NT2/D1 (cell line): ENCODE results near the gene SLC8A1.

Source experiments
- DNase-seq: peaks from one replicate; pipeline ENCODE4 v3.0.0-alpha.2; 2011; ENCODE audit warnings: low read depth, low spot score
- H3K27me3 ChIP-seq: 2 replicates; pipeline ENCODE4 v1.6.0; 2011; ENCODE audit warnings: mild to moderate bottlenecking; ENCODE audit not compliant: insufficient read length, insufficient read depth
- H3K36me3 ChIP-seq: 2 replicates; pipeline ENCODE4 v1.6.1; 2011; ENCODE audit warnings: mild to moderate bottlenecking, low read length, mixed read lengths; ENCODE audit not compliant: insufficient read depth, insufficient read length
- H3K4me1 ChIP-seq: 2 replicates; pipeline ENCODE4 v1.5.1; 2011; ENCODE audit not compliant: insufficient read depth, insufficient read length
- H3K4me3 ChIP-seq: 2 replicates; pipeline ENCODE4 v1.5.1; 2011; ENCODE audit warnings: low read depth; ENCODE audit not compliant: insufficient read length
- H3K9ac ChIP-seq: 2 replicates; pipeline ENCODE4 v1.6.0; 2011; ENCODE audit warnings: low read depth; ENCODE audit not compliant: insufficient read length
- H3K9me3 ChIP-seq: 2 replicates; pipeline ENCODE4 v1.5.1; 2011; ENCODE audit warnings: mild to moderate bottlenecking, low read length; ENCODE audit not compliant: insufficient read depth
- SUZ12 ChIP-seq: IDR thresholded peaks from 2 replicates; pipeline ENCODE4 v1.6.1; 2011; ENCODE audit not compliant: insufficient read length, insufficient read depth; ENCODE audit errors: extremely low read depth
- YY1 ChIP-seq: IDR thresholded peaks from 2 replicates; pipeline ENCODE4 v1.6.1; 2011; ENCODE audit not compliant: insufficient read length, insufficient read depth
- ZNF274 ChIP-seq: IDR thresholded peaks from 2 replicates; pipeline ENCODE4 v1.6.1; 2011; ENCODE audit warnings: mild to moderate bottlenecking, low read depth, low read length

The SLC8A1 gene

DNA sequence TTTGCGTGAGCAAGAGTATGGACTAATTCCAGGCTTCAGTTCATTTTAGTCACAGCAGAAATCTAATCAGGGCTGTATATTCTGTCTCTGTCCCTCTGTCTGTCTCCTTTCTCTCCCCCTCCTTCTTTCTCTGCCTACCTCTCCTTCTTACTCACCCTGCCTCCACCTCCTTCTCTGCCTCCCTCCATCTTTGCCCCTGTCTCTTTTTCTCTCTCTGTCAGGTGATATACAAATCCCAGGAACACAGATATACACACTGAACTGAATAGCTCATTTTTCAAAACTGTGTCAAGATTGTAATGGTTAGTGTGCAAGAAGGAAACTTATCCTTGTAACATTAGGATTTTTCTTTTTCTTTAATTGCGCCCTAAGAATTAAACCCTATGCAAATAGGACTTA is 32.5 kb downstream of the SLC8A1 start:
- no peak for TF ChIP-seq YY1
- no peak for TF ChIP-seq SUZ12
- no peak for TF ChIP-seq ZNF274

DNA sequence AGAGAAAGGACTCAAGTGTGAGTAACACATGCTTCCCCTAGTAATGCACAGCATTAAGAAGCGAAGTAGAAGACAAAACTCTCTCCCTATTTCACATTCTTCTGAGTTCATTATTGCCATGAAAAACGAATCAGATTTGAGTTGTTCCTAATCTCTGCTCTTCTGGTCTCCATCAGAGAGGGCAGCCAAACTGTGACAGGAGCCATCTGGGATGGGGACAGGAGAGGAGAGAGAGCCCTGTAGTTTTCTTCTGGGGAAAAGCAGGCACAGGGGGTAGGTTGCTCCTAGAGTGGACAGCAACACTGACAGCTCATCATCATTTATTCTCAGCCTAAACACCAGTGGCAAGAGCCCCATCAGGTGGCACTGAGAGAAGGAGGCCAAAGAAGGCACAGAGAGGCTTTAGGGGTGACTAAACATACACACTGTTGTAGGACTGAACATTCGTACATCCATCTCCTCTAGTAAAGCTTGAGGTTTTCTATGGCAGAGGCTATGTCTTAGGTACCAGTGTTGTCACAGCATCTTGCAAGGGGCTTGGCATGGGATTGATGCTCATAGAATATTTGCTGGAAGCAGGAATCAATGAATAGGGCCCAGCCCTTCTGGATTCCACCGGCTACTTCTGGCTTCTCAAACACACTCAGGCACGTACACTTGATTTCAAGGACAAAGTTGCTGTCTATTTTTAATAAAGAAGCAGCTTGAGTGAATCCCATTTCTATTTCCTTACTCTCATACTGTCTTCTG is 33.1 kb downstream of the SLC8A1 start:
- H3K27me3 ChIP-seq: no peaks in the 10 kb centered on the region
- no peaks in the 10 kb centered on the region for H3K9me3 ChIP-seq
- H3K9ac ChIP-seq: no peak overlapping the region
- no peaks in the 10 kb centered on the region for H3K4me1 ChIP-seq
- no peaks in the 10 kb centered on the region for H3K36me3 ChIP-seq
- no peak overlapping the region for H3K4me3 ChIP-seq
- TF ChIP-seq SUZ12 (no peak), YY1 (no peak), ZNF274 (no peak)
- DNase-seq: no peak

More for the DNA sequence above, 32.5 kb downstream of the SLC8A1 start:
- DNase-seq: no peak
- Histone ChIP-seq H3K27me3 (no peaks in the 10 kb centered on the region), H3K4me3 (no peak overlapping the region), H3K9ac (no peak overlapping the region), H3K36me3 (no peaks in the 10 kb centered on the region), H3K9me3 (no peaks in the 10 kb centered on the region), H3K4me1 (no peaks in the 10 kb centered on the region)

DNA sequence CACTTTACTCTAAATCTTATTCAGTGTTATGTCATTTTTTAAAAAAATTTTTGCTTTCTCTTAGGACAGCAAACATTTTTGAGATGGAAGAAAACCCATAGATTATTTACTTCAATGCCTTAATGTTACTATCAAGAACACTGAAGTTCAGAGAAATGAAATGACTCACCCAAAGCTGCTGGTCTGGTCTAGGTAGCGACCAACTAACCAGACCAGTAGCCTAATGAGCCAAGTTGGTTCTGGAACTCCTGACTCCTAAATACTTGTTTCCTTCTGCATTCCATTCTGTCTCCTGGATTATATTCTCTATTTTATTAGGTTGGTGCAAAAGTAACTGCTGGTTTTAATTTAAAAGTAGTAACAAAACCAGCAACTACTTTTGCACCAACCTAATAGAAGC is 35.4 kb downstream of the SLC8A1 start:
- Histone ChIP-seq H3K9me3 (no peaks in the 10 kb centered on the region), H3K9ac (no peak overlapping the region), H3K27me3 (no peaks in the 10 kb centered on the region), H3K4me3 (no peak overlapping the region), H3K4me1 (no peaks in the 10 kb centered on the region), H3K36me3 (no peaks in the 10 kb centered on the region)
- no peak for DNase-seq
- TF ChIP-seq SUZ12: no peak
- no peak for TF ChIP-seq YY1
- no peak for TF ChIP-seq ZNF274

DNA sequence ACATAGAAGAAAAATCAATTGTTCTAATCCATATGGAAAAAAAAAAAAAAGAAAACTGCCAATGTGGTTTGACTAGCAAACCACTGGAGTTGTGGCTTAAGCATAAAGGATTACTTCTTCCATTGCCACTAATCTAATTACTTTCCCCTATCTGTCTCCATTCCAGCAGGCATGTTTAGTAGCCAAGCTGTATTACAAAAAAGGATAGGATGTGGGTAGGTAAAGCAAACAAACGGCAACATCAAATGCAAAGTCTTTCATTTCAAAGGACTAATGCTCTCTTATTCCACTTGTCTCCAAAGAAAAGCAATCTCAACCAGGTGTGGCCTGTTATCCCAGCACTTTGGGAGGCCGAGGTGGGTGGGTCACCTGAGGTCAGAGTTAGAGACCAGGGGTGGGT is 36.5 kb downstream of the SLC8A1 start:
- Histone ChIP-seq H3K9ac (no peak overlapping the region), H3K27me3 (no peaks in the 10 kb centered on the region)
- no peak for TF ChIP-seq SUZ12
- no peak for TF ChIP-seq ZNF274
- TF ChIP-seq YY1: no peak

DNA sequence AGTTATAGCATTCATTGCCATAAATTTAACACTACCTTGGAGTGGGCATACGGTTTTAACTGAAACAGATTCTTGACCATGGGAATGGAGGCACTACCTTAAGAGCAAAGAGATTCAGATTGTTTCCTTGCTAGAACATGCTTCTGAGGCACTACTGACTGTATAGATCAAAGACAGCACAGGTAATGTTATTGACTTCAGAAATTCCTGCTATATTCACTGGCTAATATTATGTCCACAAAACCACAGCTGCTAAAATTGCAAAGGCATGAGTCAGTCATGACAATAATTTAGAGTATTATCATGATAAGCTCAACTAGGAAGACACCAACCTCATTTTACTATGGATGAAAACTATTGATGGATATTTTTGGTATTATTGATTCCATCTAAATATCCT is 39.4 kb downstream of the SLC8A1 start:
- Histone ChIP-seq H3K9ac (no peak overlapping the region), H3K27me3 (no peaks in the 10 kb centered on the region), H3K4me1 (no peaks in the 10 kb centered on the region), H3K9me3 (no peaks in the 10 kb centered on the region), H3K4me3 (no peak overlapping the region), H3K36me3 (no peaks in the 10 kb centered on the region)
- TF ChIP-seq ZNF274: no peak
- no peak for TF ChIP-seq SUZ12
- TF ChIP-seq YY1: no peak
- DNase-seq: no peak

More for the DNA sequence above, 36.5 kb downstream of the SLC8A1 start:
- H3K36me3 ChIP-seq: no peaks in the 10 kb centered on the region
- DNase-seq: no peak
- no peaks in the 10 kb centered on the region for H3K4me1 ChIP-seq
- H3K4me3 ChIP-seq: no peak overlapping the region
- H3K9me3 ChIP-seq: no peaks in the 10 kb centered on the region

DNA sequence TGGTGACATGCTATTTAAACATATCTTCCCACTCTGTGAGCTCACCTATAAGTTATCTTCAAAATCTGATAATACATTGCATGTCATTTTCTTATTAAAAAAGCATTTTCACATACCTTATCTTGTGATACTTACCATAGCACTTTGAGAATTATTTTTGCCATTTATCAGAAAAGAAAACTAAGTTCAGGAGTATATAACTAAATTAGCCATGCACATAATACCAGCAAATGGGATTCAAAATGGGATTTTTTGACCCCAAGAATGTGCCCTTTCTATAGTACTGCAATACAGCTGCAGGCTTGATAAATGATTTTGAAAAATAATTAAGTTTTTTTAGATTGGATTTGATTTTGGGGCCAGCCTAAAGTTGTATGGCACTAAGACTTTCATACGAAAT is 41.2 kb downstream of the SLC8A1 start:
- no peaks in the 10 kb centered on the region for H3K36me3 ChIP-seq
- H3K4me3 ChIP-seq: no peak overlapping the region
- no peak for DNase-seq
- H3K27me3 ChIP-seq: no peaks in the 10 kb centered on the region
- no peaks in the 10 kb centered on the region for H3K9me3 ChIP-seq
- no peak overlapping the region for H3K9ac ChIP-seq
- no peak for TF ChIP-seq SUZ12
- no peaks in the 10 kb centered on the region for H3K4me1 ChIP-seq

DNA sequence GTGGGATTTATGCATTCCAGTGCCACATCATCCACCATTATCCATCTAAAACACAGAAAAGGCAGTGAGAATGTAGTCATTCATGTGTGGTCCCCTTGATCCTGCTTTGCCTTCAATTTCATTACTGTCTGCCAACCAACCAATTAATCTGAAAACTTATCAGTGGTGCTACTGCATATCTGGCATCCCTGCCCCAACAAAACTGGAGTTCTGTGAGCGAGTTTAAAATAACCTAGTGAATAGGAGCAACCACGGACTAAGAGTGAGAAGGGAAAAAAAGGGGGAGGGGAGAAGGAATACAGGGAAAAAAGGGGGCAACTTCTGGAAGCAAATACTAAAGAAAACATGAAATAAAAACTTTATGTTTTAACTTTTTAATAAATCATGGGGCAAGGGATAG is 42.2 kb downstream of the SLC8A1 start:
- DNase-seq: no peak
- Histone ChIP-seq H3K9ac (no peak overlapping the region), H3K4me3 (no peak overlapping the region), H3K36me3 (no peaks in the 10 kb centered on the region), H3K27me3 (no peaks in the 10 kb centered on the region), H3K4me1 (no peaks in the 10 kb centered on the region), H3K9me3 (no peaks in the 10 kb centered on the region)
- TF ChIP-seq SUZ12 (no peak), YY1 (no peak), ZNF274 (no peak)
